ENCODE results near the gene ARPC5. TPM values are rescaled to one million over a fixed set of nuclear protein-coding genes. Genes with fewer than 3 reads are reported as not detected.

The ARPC5 gene
- polyA plus RNA-seq, 6 donors from 2014 or later: 286 to 573 (median 376) TPM

DNA sequence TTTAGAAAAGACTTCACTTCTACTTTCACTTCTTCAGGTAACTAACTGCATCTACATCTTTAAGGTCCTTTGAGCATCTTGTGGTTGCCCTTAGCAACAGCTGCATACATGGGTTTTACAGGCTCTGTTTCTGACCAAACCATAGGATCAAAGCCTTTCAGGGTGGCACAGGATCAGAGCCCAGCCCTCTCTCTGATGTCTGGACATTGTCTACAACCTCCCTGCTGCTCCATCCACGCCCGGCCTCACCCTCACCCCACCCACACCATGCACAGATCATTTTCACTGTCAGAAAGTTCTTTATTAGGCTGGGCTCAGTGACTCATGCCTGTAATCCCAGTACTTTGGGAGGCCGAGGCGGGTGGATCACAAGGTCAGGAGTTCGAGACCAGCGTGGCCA is 50.5 kb downstream of the ARPC5 start:
- no peak for ATAC-seq (ENCODE audit: low read depth in 2 of 2)
- Mint-ChIP-seq H3K36me3 (no peaks in the 10 kb centered on the region), H3K27ac (peak overlapping the region in 3 of 6 donors; percentile 1 to 56 (median 19)), H3K9me3 (no peaks in the 10 kb centered on the region), H3K27me3 (no peaks in the 10 kb centered on the region), H3K4me1 (peaks cover 39 to 60% (median 52%) of the 10 kb centered on the region in 3 donors), H3K4me3 (no peak overlapping the region)
- no peak for DNase-seq

DNA sequence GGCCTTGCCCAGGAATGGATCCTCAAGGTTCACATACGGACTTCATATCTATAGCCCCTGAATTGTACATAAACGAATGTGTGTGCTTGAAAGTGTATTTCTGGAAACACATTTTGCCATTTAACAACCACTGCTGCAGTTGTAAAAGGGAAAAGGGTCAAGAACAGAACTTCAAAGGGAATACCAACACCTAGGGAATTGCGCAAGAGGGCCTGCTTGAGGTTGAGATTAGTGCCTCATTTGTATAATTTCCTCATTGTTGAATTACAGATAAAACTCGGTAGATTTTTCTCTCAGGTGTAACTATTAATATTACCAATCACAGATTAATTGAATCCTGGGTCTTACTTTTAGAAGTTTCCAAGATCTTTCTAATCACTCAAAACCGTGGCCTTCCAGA is 51.4 kb downstream of the ARPC5 start:
- no peaks in the 10 kb centered on the region for H3K9me3 Mint-ChIP-seq
- H3K36me3 Mint-ChIP-seq: no peaks in the 10 kb centered on the region
- H3K27ac Mint-ChIP-seq: peak overlapping the region in 1 of 6 donors; percentile 90

DNA sequence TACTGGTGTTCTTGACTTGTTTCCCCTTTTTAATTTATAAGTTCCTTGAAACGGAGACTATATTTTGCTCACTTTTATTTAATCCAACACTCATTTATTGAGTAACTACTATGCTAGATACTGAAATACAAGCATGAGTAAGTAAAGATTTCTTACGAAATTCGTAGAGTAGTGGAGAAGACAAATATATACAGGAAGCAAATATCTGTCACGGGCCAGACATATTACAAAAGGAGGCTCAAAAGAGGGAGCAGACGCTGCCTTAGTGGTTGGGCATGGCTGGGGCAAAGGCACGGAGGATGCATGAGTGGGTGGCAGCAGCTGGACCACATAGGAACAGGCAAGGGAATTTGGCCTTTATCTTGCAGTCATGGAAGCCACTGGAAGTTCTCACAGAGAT is 52.1 kb downstream of the ARPC5 start:
- peak overlapping the region in 3 of 6 donors; percentile 71 to 93 (median 73) for H3K27ac Mint-ChIP-seq
- H3K36me3 Mint-ChIP-seq: no peaks in the 10 kb centered on the region
- no peak for ATAC-seq (ENCODE audit: low read depth in 2 of 2)
- H3K27me3 Mint-ChIP-seq: no peaks in the 10 kb centered on the region
- no peak for DNase-seq
- H3K4me1 Mint-ChIP-seq: peaks cover 30 to 54% (median 42%) of the 10 kb centered on the region in 3 donors
- no peaks in the 10 kb centered on the region for H3K9me3 Mint-ChIP-seq
- no peak overlapping the region for H3K4me3 Mint-ChIP-seq

More for the DNA sequence above, 51.4 kb downstream of the ARPC5 start:
- Mint-ChIP-seq H3K4me1 (peaks cover 36 to 56% (median 48%) of the 10 kb centered on the region in 3 donors), H3K27me3 (no peaks in the 10 kb centered on the region), H3K4me3 (no peak overlapping the region)
- DNase-seq (no peak), ATAC-seq (ENCODE audit: low read depth in 2 of 2) (no peak)

DNA sequence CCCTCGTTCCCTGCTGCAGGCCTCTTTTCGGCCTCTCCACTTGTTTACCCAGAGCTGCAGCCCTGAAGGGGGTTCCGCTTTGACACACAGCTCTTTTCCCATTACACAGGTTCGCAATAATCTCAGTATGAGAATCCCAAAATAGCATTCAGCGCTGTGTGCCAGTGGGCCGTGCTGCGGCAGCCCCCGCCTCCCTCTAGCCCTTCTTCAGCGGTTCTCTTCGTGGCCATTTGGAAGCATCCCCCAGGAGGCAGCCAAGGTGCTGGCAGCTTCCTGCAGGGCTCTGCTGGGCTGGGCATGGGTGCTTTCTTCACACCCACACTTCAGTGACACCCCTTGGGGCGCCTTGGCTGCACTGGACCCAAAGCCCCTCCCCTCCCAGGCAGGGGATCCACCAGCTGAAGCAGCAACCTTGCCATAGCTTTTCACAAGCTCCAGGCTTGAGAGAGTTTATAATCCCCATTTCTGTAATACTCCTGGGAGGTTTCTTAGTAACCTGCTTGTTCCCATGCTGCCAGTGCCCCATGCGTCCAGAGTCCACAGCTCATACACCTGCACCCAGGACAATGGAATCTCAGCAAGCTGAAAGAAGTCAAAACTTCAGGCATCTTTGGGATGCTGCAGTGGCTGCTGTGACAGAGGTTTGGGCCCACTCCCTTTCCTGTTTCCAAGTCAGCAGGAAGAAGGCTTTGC is 53.4 kb downstream of the ARPC5 start:
- DNase-seq (no peak), ATAC-seq (ENCODE audit: low read depth in 2 of 2) (no peak)
- Mint-ChIP-seq H3K27ac (peak overlapping the region; percentile 24 to 95 (median 76)), H3K4me3 (peak overlapping the region in 4 of 8 donors; percentile 28 to 73 (median 55)), H3K27me3 (no peaks in the 10 kb centered on the region), H3K36me3 (no peaks in the 10 kb centered on the region), H3K9me3 (no peaks in the 10 kb centered on the region), H3K4me1 (peaks cover 25 to 54% (median 49%) of the 10 kb centered on the region in 3 donors)

DNA sequence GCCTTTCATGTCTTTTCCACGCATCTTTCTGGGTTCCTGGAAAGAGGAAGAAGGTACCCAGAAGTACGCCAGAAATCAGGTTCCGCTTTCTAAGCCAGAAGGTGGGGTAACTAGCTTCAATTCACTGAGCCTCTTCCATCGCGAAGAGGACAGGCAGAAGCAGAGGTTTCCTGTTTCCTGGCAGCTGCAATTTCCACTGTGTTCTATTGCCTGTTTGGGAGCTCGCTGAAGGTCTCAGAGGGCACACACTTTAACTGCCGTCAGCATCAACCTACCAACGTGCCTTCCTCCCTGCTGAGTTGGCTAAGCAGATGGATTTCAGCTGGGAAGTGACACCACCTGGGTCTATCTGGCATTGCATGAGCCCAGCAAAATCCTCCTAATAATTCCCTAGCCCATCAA is 55.3 kb downstream of the ARPC5 start:
- Mint-ChIP-seq H3K4me1 (peaks cover 25 to 54% (median 49%) of the 10 kb centered on the region in 3 donors), H3K27ac (peak overlapping the region; percentile 56 to 99 (median 94)), H3K36me3 (no peaks in the 10 kb centered on the region), H3K9me3 (no peaks in the 10 kb centered on the region), H3K27me3 (no peaks in the 10 kb centered on the region), H3K4me3 (peak overlapping the region; percentile 18 to 88 (median 72))
- DNase-seq (peak; percentile 81), ATAC-seq (ENCODE audit: low read depth in 2 of 2) (peak; percentile 96 to 97)

DNA sequence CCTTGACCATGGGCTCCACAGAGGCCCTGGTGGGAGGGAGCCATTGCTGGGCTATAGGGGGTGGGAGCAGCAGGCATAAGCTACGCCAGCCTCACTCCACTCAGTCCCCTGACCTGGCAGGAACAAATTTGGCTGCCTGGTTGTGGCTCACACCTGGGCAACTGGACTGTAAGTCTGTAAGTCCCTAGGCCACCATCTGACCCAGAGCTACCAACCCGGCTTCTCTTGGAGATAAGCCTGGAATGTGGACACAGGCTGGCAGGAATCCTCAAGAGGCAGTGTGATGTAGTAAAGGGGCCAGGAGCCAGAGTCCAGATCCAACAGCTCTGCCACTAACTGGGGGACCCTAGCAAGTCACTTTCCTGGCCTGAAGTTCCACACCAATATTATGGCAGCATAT is 56.7 kb downstream of the ARPC5 start:
- no peak for DNase-seq
- no peak overlapping the region for H3K27ac Mint-ChIP-seq
- no peaks in the 10 kb centered on the region for H3K27me3 Mint-ChIP-seq
- H3K9me3 Mint-ChIP-seq: no peaks in the 10 kb centered on the region
- no peak overlapping the region for H3K4me3 Mint-ChIP-seq
- peaks cover 20 to 42% (median 41%) of the 10 kb centered on the region in 3 donors for H3K4me1 Mint-ChIP-seq
- no peak for ATAC-seq (ENCODE audit: low read depth in 2 of 2)
- peaks cover 0 to 6% of the 10 kb centered on the region in 2 donors for H3K36me3 Mint-ChIP-seq

DNA sequence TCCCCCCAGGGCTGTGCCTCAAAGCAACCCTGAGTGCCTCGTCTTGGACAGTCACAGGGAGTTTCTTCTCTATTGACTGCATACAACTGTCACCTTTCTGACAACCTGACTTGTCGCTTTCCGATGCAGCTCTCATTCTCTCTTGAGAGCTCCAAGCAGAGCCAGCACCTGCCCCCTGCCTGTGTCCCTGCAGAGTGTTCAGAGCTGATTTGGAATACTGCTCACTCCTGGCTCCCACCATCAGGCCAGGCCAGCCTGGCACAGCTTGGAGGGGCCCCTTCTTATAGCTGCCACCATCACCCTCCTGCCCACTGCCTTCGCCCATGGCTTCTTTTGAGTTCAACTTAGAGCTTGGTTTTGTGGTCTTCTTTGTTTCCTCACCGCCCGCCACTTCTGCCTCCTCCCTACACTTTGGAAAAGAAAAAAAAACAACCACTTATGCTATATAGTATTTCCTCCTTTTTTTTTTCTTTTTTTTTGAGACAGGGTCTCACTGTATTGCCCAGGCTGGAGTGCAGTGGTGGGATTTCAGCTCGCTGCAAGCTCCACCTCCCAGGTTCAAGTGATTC is 57.6 kb downstream of the ARPC5 start:
- peak overlapping the region in 4 of 6 donors; percentile 81 to 87 (median 86) for H3K27ac Mint-ChIP-seq
- H3K9me3 Mint-ChIP-seq: no peaks in the 10 kb centered on the region
- DNase-seq (no peak), ATAC-seq (ENCODE audit: low read depth in 2 of 2) (no peak)
- H3K4me1 Mint-ChIP-seq: peaks cover 16 to 34% (median 34%) of the 10 kb centered on the region in 3 donors
- no peaks in the 10 kb centered on the region for H3K27me3 Mint-ChIP-seq
- H3K4me3 Mint-ChIP-seq: no peak overlapping the region
- peaks cover 0 to 6% of the 10 kb centered on the region in 2 donors for H3K36me3 Mint-ChIP-seq

DNA sequence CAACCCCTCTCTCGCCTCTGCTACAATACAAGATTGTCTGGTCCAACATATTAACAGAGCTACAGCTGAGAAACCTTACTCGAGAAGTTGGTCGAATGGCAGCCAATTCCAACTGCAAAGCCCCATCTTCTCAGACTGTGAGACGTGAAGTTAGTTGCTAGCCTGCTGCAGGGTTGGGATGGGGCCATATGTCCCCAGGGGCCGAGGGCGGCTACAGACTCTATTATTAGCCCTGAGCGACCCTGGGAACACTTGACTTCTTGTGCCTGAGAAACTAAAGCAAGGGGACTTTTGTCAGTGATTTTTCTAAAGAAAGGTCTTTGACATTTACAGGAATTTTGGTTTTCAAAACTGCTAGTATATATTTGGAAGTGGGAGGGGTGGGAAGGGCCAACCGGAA is 59.0 kb downstream of the ARPC5 start:
- H3K4me1 Mint-ChIP-seq: peaks cover 12 to 28% (median 25%) of the 10 kb centered on the region in 3 donors
- H3K9me3 Mint-ChIP-seq: no peaks in the 10 kb centered on the region
- ATAC-seq (ENCODE audit: low read depth in 2 of 2) (no peak), DNase-seq (no peak)
- peaks cover 0 to 6% of the 10 kb centered on the region in 2 donors for H3K36me3 Mint-ChIP-seq
- H3K4me3 Mint-ChIP-seq: no peak overlapping the region
- H3K27ac Mint-ChIP-seq: peak overlapping the region in 2 of 6 donors; percentile 5 to 69
- no peaks in the 10 kb centered on the region for H3K27me3 Mint-ChIP-seq

DNA sequence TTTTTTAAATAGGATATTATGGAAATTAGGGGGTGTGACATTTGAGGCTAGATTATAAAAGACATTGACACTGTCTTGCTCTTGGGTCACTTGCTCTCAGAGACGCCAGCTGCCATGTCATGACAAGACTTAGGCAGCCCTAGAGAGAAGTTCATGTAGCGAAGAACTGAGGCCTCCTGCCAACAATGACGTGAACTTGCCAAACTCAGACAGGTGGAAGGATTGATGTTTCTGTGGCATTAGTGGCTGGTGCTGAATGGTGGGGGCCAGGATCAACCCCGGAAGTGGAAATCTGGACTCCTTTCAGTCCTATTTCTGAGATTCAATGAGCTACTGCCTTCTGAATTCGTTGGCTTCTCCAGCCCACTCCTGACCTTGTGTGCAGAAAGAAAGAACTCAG is 60.0 kb downstream of the ARPC5 start:
- peak overlapping the region in 2 of 6 donors; percentile 43 to 63 for H3K27ac Mint-ChIP-seq
- ATAC-seq (ENCODE audit: low read depth in 2 of 2) (no peak), DNase-seq (no peak)
- no peaks in the 10 kb centered on the region for H3K27me3 Mint-ChIP-seq
- peaks cover 0 to 6% of the 10 kb centered on the region in 2 donors for H3K36me3 Mint-ChIP-seq
- no peak overlapping the region for H3K4me3 Mint-ChIP-seq
- no peaks in the 10 kb centered on the region for H3K9me3 Mint-ChIP-seq
- peaks cover 7 to 23% (median 19%) of the 10 kb centered on the region in 3 donors for H3K4me1 Mint-ChIP-seq

DNA sequence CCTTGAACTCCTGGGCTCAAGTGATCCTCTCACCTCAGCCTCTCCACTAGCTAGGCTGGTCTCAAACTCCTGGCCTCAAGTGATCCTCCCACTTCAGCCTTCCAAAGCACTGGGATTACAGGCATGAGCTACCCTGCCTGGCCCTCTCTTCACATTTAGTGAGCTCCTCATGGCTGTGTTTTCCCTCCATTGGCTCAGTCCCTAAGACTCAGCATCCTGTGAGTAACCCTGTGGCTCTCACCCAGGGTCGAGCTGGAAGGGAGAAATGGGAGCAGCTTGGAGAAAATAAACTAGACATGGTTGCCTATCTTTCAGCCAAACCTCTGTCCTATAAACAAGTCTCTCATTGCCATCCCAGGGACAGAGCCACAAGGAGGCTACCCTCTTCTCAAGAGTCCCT is 62.9 kb downstream of the ARPC5 start:
- H3K36me3 Mint-ChIP-seq: peaks cover 0 to 6% of the 10 kb centered on the region in 2 donors
- H3K27me3 Mint-ChIP-seq: no peaks in the 10 kb centered on the region
- no peaks in the 10 kb centered on the region for H3K9me3 Mint-ChIP-seq
- DNase-seq (no peak), ATAC-seq (ENCODE audit: low read depth in 2 of 2) (no peak)
- peaks cover 9 to 19% (median 15%) of the 10 kb centered on the region in 3 donors for H3K4me1 Mint-ChIP-seq
- H3K27ac Mint-ChIP-seq: peak overlapping the region in 2 of 6 donors; percentile 49 to 52
- no peak overlapping the region for H3K4me3 Mint-ChIP-seq

DNA sequence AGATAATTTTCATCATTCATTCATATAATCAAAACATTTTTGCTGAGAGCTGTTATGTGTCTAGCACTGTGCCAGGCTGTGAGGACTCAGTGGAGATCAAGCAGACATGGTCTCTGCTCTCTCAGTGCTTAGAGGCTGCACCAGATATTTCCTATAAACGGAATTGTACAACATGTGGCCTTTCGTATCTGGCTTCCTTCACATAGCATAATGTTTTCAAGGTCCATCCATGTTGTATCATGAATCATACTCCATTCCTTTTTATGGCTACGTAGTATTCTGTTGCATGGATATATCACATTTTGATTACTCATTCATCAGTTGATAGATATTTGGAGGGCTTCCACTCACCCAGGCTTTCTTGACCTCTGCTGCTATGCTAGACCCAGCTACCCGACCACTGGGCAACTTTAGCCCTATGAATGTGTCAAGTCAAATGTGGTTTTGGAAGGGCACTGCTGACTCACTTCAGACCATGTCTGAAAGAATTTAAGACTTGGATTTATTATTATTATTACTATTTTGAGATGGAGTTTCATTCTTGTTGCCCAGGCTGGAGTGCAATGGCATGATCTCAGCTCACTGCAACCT is 63.8 kb downstream of the ARPC5 start:
- peaks cover 0 to 6% of the 10 kb centered on the region in 2 donors for H3K36me3 Mint-ChIP-seq
- no peak for ATAC-seq (ENCODE audit: low read depth in 2 of 2)
- no peaks in the 10 kb centered on the region for H3K27me3 Mint-ChIP-seq
- H3K4me3 Mint-ChIP-seq: no peak overlapping the region
- H3K27ac Mint-ChIP-seq: peak overlapping the region in 1 of 6 donors; percentile 13
- peaks cover 18 to 28% (median 24%) of the 10 kb centered on the region in 3 donors for H3K4me1 Mint-ChIP-seq
- no peak for DNase-seq
- H3K9me3 Mint-ChIP-seq: no peaks in the 10 kb centered on the region
